Coronary artery (tissue), 2 donors: ENCODE results near the gene ATXN1.

Experiments
- DNase-seq: peaks from one replicate; pipeline ENCODE4 v3.0.0-alpha.2; 2017; ENCODE audit warnings: low spot score
- H3K27ac ChIP-seq, 2 donors: fragments of 200-600 bp; sonication (generic); one replicate each; pipeline ENCODE4 v1.5.1; 2016 to 2019
- H3K4me3 ChIP-seq: fragments of 200-600 bp; sonication (generic); 2 replicates; pipeline ENCODE4 v1.5.1; 2016; ENCODE audit warnings: mild to moderate bottlenecking, moderate library complexity
- TF ChIP-seq, protein P1 (sequence below): fragments of 200-600 bp; sonication (generic); IDR thresholded peaks from one replicate; pipeline ENCODE4 v1.5.1; 2019; ENCODE audit warnings: antibody characterized with exemption

ATXN1 gene

DNA sequence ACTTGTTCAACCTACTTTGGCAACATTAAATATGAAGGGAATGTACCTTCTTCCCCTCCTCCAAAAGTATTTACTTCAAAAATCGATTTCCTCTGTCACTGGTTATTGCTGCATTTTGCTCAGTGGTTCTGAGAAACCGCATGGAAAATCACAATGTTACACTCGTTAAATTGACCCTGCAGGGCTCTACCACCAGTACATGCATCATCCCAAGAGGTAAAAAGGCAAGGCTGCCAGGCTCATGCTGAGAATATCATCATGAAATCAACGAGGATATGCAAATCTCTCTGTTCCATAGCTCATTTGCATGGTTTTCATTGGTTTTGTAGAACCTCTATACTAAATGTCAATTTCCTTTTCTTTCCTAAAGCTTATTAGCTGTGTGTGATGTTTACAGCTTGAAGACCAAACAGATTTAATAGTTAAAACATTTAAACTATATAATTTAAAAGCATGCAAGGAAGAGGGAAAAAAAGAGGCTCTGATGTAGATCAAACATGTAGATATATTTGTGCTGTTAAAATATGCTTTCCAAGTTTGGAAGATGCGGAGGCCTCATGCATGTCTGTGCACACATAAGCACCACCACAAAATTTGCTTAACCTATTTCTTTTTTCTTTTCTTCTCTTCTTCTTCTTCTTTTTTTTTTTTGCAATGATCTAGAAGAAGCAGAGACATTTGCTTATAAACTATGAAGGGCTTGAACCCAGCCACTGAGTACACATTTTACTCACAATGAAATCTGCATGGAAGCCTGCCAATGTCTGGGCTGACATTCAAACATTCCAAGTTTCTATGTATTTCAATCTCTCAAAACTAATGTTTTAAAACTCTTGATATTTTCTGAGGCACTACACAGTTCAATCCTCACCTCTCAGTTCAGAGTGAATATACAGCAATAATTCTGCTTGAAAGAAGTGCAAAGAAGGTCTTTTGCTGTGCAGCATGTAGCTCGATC lies 328.9 kb downstream of the ATXN1 start:
- DNase-seq: no peak
- H3K4me3 ChIP-seq: no peak overlapping the region
- TF ChIP-seq, protein P1, sequence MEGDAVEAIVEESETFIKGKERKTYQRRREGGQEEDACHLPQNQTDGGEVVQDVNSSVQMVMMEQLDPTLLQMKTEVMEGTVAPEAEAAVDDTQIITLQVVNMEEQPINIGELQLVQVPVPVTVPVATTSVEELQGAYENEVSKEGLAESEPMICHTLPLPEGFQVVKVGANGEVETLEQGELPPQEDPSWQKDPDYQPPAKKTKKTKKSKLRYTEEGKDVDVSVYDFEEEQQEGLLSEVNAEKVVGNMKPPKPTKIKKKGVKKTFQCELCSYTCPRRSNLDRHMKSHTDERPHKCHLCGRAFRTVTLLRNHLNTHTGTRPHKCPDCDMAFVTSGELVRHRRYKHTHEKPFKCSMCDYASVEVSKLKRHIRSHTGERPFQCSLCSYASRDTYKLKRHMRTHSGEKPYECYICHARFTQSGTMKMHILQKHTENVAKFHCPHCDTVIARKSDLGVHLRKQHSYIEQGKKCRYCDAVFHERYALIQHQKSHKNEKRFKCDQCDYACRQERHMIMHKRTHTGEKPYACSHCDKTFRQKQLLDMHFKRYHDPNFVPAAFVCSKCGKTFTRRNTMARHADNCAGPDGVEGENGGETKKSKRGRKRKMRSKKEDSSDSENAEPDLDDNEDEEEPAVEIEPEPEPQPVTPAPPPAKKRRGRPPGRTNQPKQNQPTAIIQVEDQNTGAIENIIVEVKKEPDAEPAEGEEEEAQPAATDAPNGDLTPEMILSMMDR: no peak
- H3K27ac ChIP-seq: peak overlapping the region in 1 of 2 donors; percentile 69

DNA sequence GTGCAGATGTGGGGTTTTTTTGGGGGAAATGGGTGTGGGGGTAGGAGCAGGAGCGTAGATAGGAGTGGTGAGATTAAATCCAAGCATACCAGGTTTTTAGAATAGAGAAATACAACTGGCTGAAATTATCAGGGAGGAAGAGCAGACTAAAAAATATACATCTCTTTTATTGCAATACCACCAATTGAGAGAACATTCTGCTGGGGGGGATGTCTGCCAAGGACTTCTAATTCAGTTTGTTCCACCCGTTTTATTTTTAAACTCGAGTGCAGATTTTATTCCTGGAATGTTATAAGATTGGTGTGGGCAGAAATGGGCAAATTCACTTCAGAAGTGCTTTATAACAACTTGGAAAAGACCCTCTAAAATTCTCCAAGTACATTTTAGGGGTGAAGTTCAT lies 330.2 kb downstream of the ATXN1 start:
- H3K27ac ChIP-seq: peak overlapping the region; percentile 4 to 69
- DNase-seq: no peak
- TF ChIP-seq, protein P1: no peak
- H3K4me3 ChIP-seq: peak overlapping the region; percentile 39

DNA sequence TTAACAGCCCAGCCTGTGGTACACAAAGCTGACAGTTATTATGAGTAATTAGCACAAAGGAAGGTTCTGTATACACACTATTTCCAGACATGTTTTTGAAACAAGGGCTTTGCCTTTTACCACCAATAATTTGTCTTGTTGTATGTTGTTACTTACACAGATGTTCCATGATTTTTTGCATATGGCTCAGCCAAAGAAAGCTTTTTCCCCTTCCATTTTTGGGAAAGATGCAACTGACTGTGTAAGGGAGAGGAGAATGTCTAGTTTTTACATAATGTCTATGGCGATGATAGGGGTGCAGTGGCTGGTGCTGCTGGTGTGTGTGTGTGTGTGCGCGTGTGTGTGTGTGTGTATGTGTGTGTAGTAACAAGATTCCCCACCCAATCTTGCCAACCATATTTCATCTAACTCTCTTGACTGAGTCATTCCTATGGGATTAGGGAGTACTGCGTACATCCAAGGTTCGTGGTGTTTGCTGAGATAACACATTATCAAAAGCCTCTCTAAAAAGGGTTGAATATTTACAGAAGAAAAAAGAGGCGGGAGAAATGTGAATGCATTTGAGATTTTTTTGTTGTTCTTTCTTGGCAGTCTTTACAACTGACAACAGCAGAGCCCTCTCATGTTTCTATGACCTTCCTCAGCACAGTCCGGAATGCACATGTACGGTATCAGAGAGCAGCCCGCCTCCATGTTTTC lies 330.7 kb downstream of the ATXN1 start:
- DNase-seq: no peak
- Histone ChIP-seq H3K27ac (peak overlapping the region; percentile 4 to 69), H3K4me3 (peak overlapping the region; percentile 39)
- TF ChIP-seq, protein P1: no peak

DNA sequence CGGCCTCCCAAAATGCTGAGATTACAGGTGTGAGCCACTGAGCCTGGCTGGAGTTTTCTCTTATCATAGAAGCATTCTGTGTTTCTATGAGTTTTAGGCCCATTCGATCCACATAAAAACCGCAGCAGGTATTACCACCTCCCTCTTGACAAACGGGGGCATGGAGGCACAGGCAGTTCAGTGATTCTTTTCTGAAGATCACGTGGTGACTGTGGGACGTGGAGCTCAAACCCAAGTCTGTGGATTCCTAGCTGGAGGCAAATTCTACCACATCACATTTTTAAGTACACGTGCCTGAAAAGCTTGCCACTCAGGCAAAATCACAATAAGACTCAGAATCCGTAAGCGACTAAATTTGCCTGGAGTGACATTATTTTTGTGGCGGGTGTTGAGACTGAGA lies 331.6 kb downstream of the ATXN1 start:
- Histone ChIP-seq H3K27ac (no peak overlapping the region), H3K4me3 (no peak overlapping the region)
- no peak for DNase-seq
- TF ChIP-seq, protein P1: no peak

DNA sequence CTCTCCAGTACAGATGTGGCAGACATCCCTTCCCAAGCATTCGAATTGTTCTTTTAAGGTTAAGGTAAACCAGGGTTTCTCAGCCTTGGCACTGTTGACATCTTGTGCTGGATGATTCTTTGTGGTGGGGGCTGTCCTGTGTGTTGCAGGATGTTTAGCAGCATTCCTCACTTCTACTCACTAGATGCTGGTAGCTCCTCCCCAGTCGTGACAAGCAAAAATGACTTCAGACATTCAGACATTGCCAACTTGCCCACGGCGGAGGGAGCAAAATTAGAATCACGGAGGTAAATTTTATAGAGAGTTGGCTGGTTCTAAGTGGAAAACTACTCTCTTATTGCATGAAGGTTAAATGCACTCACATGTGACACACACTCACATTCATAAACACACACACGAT lies 334.1 kb downstream of the ATXN1 start:
- no peak for DNase-seq

DNA sequence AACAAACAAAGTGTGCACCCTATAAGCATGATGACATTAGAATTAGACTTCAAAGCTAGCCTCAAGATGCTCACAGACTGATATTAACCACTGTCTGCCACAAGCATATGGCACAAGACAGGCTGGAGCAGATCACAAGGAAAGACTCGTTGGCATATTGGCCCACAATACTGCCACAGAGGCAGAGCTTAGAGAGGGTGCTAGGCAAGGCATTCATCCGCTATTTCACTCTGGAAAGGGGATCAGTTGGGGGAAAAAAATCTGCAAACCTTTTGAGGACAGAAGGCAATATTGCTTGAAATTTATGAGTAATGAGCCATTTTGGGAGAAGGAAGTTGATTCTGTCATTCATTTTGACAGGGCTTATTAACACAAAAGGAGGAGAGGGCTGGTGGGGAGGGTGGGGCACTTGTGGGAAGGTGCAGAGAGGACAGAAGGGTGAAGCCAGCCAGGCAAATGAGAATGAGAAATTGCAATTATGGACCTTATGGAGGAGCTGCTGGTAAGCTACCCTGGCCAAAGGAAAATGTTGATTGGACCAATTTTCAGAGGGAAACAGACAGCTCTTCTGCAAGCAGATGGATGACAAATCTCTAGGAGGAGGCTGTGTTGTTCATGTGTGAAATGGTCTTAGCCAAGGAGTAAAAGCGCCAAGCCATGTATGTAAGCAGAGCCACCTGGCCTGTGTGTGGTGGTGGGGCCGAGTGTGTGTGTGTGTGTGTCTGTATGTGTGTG lies 335.2 kb downstream of the ATXN1 start:
- H3K27ac ChIP-seq: no peak overlapping the region
- TF ChIP-seq, protein P1: no peak
- no peak for DNase-seq
- no peak overlapping the region for H3K4me3 ChIP-seq

More for the DNA sequence above, 334.1 kb downstream of the ATXN1 start:
- no peak overlapping the region for H3K4me3 ChIP-seq
- no peak overlapping the region for H3K27ac ChIP-seq
- TF ChIP-seq, protein P1: no peak
